Measurements from ENCODE around the gene VPS13A.

GRCh38 chr9:77423841-77424240, 246.5 kb downstream of the VPS13A start:
- TF ChIP-seq POLR2A (IDR thresholded peaks at IDR 0.05; ENCODE audit: low read length) (no peak), GATA1 (IDR thresholded peaks at IDR 0.05; ENCODE audit: low read depth, low read length) (no peak)
